Measurements from ENCODE around the gene PDE3A. TPM values are rescaled to one million over a fixed set of nuclear protein-coding genes. Genes with fewer than 3 reads are reported as not detected.

Gene PDE3A
- polyA plus RNA-seq, 1 of the 3 experiments (the other 2 are of a cell fraction) = 0.67 TPM

DNA sequence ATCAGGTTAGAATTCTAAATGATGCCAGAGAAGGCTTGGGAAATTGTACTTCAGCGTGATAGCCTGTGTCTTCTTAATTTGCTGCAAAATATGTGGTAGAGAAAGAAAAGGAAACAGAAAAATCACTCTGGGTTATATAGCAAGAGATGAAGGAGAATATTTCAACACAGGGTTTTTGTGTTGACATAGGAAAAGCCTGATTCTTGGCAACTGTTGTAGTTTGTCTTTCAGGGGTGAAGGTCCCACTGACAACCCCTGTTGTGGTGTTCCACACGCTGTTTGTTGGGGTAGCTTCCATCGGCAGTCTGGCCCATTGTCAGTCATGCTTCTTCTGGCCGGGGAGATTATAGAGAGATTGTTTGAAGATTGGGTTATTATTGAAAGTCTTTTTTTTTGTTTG is 313.0 kb downstream of the PDE3A start:
- no peaks in the 10 kb centered on the region for H4K20me1 ChIP-seq (ENCODE audit: insufficient read depth)
- H3K36me3 ChIP-seq (replicated peaks in 1 of 2; ENCODE audit: control insufficient read depth in 1 of 2, insufficient read depth in 2 of 2, low read length in 1 of 2) = peaks cover 0 to 4% of the 10 kb centered on the region in 2 experiments
- H3K27me3 ChIP-seq (ENCODE audit: insufficient read depth) = no peaks in the 10 kb centered on the region
- H2AFZ ChIP-seq (ENCODE audit: low read depth) = no peak overlapping the region
- no peak overlapping the region for H3K9ac ChIP-seq
- H3K79me2 ChIP-seq (ENCODE audit: insufficient read depth) = no peaks in the 10 kb centered on the region
- no peaks in the 10 kb centered on the region for H3F3A ChIP-seq (replicated peaks; ENCODE audit: insufficient read depth)
- TF ChIP-seq RCOR1 (IDR thresholded peaks at IDR 0.05; ENCODE audit: low read length) (no peak), TEAD4 (IDR thresholded peaks at IDR 0.05; ENCODE audit: borderline replicate concordance, insufficient read depth) (no peak), MEF2A (IDR thresholded peaks at IDR 0.05; ENCODE audit: borderline replicate concordance, low read depth) (no peak), TCF12 (IDR thresholded peaks at IDR 0.05) (no peak), NRF1 (IDR thresholded peaks at IDR 0.05; ENCODE audit: low read depth, low read length) (no peak), FOXM1 (IDR thresholded peaks at IDR 0.05; ENCODE audit: low read depth) (no peak), ELF1 (IDR thresholded peaks at IDR 0.05) (no peak), JUND (IDR thresholded peaks at IDR 0.05) (no peak), RAD21 (IDR thresholded peaks at IDR 0.05; ENCODE audit: low read length) (no peak)
- TF ChIP-seq, protein P1, sequence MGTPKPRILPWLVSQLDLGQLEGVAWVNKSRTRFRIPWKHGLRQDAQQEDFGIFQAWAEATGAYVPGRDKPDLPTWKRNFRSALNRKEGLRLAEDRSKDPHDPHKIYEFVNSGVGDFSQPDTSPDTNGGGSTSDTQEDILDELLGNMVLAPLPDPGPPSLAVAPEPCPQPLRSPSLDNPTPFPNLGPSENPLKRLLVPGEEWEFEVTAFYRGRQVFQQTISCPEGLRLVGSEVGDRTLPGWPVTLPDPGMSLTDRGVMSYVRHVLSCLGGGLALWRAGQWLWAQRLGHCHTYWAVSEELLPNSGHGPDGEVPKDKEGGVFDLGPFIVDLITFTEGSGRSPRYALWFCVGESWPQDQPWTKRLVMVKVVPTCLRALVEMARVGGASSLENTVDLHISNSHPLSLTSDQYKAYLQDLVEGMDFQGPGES (IDR thresholded peaks at IDR 0.05; ENCODE audit: low read depth, low read length) = no peak
- TF ChIP-seq, protein P2, sequence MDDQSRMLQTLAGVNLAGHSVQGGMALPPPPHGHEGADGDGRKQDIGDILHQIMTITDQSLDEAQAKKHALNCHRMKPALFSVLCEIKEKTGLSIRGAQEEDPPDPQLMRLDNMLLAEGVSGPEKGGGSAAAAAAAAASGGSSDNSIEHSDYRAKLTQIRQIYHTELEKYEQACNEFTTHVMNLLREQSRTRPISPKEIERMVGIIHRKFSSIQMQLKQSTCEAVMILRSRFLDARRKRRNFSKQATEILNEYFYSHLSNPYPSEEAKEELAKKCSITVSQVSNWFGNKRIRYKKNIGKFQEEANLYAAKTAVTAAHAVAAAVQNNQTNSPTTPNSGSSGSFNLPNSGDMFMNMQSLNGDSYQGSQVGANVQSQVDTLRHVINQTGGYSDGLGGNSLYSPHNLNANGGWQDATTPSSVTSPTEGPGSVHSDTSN (IDR thresholded peaks at IDR 0.05) = no peak
- TF ChIP-seq, protein P3, sequence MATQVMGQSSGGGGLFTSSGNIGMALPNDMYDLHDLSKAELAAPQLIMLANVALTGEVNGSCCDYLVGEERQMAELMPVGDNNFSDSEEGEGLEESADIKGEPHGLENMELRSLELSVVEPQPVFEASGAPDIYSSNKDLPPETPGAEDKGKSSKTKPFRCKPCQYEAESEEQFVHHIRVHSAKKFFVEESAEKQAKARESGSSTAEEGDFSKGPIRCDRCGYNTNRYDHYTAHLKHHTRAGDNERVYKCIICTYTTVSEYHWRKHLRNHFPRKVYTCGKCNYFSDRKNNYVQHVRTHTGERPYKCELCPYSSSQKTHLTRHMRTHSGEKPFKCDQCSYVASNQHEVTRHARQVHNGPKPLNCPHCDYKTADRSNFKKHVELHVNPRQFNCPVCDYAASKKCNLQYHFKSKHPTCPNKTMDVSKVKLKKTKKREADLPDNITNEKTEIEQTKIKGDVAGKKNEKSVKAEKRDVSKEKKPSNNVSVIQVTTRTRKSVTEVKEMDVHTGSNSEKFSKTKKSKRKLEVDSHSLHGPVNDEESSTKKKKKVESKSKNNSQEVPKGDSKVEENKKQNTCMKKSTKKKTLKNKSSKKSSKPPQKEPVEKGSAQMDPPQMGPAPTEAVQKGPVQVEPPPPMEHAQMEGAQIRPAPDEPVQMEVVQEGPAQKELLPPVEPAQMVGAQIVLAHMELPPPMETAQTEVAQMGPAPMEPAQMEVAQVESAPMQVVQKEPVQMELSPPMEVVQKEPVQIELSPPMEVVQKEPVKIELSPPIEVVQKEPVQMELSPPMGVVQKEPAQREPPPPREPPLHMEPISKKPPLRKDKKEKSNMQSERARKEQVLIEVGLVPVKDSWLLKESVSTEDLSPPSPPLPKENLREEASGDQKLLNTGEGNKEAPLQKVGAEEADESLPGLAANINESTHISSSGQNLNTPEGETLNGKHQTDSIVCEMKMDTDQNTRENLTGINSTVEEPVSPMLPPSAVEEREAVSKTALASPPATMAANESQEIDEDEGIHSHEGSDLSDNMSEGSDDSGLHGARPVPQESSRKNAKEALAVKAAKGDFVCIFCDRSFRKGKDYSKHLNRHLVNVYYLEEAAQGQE (IDR thresholded peaks at IDR 0.05; ENCODE audit: low read depth, low read length) = no peak
- H3K4me1 ChIP-seq (ENCODE audit: control insufficient read depth in 1 of 2, insufficient read depth in 2 of 2, low read depth in 1 of 2, low read length in 1 of 2) = no peaks in the 10 kb centered on the region
- no peaks in the 10 kb centered on the region for H3K9me3 ChIP-seq
- no peak overlapping the region for H3K4me2 ChIP-seq
- no peak for DNase-seq
- no peak overlapping the region for H3K27ac ChIP-seq (ENCODE audit: low read depth in 2 of 2, low read length in 1 of 2)
- no peak overlapping the region for H3K4me3 ChIP-seq (ENCODE audit: low read depth in 2 of 2, low read length in 1 of 2)
- ChIA-PET POLR2A (no interaction called here), CTCF (no interaction called here)
- 68% methylated on average over 4 of the region's 4 CpGs for WGBS (ENCODE audit: low lambda C conversion rate)
- no peaks in the 10 kb centered on the region for H3K9me2 ChIP-seq

DNA sequence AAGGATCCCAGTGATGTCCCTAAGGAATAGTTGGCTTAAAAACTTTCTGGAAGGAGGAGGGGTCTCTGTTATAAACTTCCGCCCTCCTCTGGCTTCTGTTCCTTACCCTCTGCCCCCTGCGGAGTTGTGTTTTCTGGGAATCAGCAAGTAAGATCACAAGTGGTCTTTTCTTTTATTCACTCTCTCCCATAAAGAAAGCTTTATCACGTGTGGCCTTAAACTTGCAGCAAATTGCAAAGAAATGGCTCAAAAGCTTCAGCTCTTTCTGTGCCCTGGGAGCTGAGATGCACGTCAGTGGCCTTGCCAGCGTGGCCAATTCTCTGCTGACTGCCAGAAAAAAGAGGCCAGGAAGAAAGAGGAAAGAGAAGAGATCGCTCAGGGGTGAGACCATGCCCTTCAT is 326.9 kb downstream of the PDE3A start, which contains the start of gene SLCO1C1:
Gene SLCO1C1, plus strand, starts transcription at position 101 of the 400 bp plus-strand sequence. CDS start 4,245 bp downstream, outside the sequence.
- H3K4me1 ChIP-seq (ENCODE audit: control insufficient read depth in 1 of 2, insufficient read depth in 2 of 2, low read depth in 1 of 2, low read length in 1 of 2) = no peaks in the 10 kb centered on the region
- no peak within 1 kb of the TSS for H3K9ac ChIP-seq
- ChIA-PET CTCF (no interaction called here), POLR2A (no interaction called here)
- no peaks in the 10 kb centered on the region for H3K9me2 ChIP-seq
- H3K9me3 ChIP-seq = no peaks in the 10 kb centered on the region
- H3K4me3 ChIP-seq (ENCODE audit: low read depth in 2 of 2, low read length in 1 of 2) = no peak within 1 kb of the TSS
- no peak within 1 kb of the TSS for H3K4me2 ChIP-seq
- no peak within 1 kb of the TSS for H3K27ac ChIP-seq (ENCODE audit: low read depth in 2 of 2, low read length in 1 of 2)
- DNase-seq = no peak
- no peaks in the 10 kb centered on the region; the same call in 1 of the 2 replicates for H3K79me2 ChIP-seq (ENCODE audit: insufficient read depth)
- H3F3A ChIP-seq (replicated peaks; ENCODE audit: insufficient read depth) = no peaks in the 10 kb centered on the region
- H3K27me3 ChIP-seq (ENCODE audit: insufficient read depth) = no peaks in the 10 kb centered on the region
- no peaks in the 10 kb centered on the region for H4K20me1 ChIP-seq (ENCODE audit: insufficient read depth)
- 50% methylated on average over 6 of the region's 6 CpGs for WGBS (ENCODE audit: low lambda C conversion rate)
- no peak within 1 kb of the TSS for H2AFZ ChIP-seq (ENCODE audit: low read depth)
- H3K36me3 ChIP-seq (replicated peaks in 1 of 2; ENCODE audit: control insufficient read depth in 1 of 2, insufficient read depth in 2 of 2, low read length in 1 of 2) = no peaks in the 10 kb centered on the region
- TF ChIP-seq RCOR1 (IDR thresholded peaks at IDR 0.05; ENCODE audit: low read length) = no peak
- TF ChIP-seq, protein P1 (IDR thresholded peaks at IDR 0.05; ENCODE audit: low read depth, low read length) = no peak
- TF ChIP-seq, protein P4, sequence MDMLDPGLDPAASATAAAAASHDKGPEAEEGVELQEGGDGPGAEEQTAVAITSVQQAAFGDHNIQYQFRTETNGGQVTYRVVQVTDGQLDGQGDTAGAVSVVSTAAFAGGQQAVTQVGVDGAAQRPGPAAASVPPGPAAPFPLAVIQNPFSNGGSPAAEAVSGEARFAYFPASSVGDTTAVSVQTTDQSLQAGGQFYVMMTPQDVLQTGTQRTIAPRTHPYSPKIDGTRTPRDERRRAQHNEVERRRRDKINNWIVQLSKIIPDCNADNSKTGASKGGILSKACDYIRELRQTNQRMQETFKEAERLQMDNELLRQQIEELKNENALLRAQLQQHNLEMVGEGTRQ (IDR thresholded peaks at IDR 0.05; ENCODE audit: borderline replicate concordance, low read depth, low read length) = no peak
- TF ChIP-seq, protein P5, sequence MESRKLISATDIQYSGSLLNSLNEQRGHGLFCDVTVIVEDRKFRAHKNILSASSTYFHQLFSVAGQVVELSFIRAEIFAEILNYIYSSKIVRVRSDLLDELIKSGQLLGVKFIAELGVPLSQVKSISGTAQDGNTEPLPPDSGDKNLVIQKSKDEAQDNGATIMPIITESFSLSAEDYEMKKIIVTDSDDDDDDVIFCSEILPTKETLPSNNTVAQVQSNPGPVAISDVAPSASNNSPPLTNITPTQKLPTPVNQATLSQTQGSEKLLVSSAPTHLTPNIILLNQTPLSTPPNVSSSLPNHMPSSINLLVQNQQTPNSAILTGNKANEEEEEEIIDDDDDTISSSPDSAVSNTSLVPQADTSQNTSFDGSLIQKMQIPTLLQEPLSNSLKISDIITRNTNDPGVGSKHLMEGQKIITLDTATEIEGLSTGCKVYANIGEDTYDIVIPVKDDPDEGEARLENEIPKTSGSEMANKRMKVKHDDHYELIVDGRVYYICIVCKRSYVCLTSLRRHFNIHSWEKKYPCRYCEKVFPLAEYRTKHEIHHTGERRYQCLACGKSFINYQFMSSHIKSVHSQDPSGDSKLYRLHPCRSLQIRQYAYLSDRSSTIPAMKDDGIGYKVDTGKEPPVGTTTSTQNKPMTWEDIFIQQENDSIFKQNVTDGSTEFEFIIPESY (IDR thresholded peaks at IDR 0.05; ENCODE audit: borderline replicate concordance, low read depth) = no peak
- no peak for TF ChIP-seq YY1 (IDR thresholded peaks at IDR 0.05; ENCODE audit: low read depth)
- no peak for TF ChIP-seq FOXM1 (IDR thresholded peaks at IDR 0.05; ENCODE audit: low read depth)
- no peak for TF ChIP-seq FOSL2 (IDR thresholded peaks at IDR 0.05; ENCODE audit: borderline replicate concordance, low read depth)
- no peak for TF ChIP-seq NRF1 (IDR thresholded peaks at IDR 0.05; ENCODE audit: low read depth, low read length)
- TF ChIP-seq ELF1 (IDR thresholded peaks at IDR 0.05) = no peak
- TF ChIP-seq, protein P2 (IDR thresholded peaks at IDR 0.05) = no peak

Data from SK-N-SH (cell line).